ENCODE measurements around the gene IQCE. TPM values are rescaled to one million over a fixed set of nuclear protein-coding genes. Genes with fewer than 3 reads are reported as not detected.

The IQCE gene
- total RNA-seq, 6 donors from 2014 or later = 18.0 to 51.3 (median 23.9) TPM

DNA sequence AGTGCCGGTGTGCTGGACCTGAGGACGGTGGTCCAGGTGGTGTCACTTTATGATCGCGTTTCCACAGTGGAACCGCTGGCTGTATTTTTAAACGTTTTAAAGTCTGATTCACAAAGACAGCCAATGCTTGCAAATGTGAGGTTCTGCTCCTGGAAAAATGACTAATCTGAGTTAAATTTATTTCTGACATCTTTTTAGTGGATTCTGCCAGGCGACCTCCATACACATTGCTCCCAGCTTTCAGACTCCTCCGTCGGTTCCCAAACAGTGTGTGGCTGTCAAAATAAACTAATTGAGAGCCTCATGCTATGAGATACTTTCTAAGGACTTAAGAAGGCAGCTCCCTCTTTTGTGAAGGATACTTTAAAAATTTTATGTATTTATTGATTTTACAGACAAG lies 60.3 kb downstream of the IQCE start:
- Histone ChIP-seq H3K36me3 (no peaks in the 10 kb centered on the region), H3K4me1 (peaks cover 31 to 45% (median 32%) of the 10 kb centered on the region in 4 donors), H3K9me3 (no peaks in the 10 kb centered on the region), H3K27me3 (no peaks in the 10 kb centered on the region), H3K27ac (no peak overlapping the region), H3K4me3 (no peak overlapping the region)
- DNase-seq (no peak), ATAC-seq (ENCODE audit: low FRiP score in 2 of 2) (no peak)
- 79 to 85% methylated on average over 9 of the region's 9 CpGs for whole genome bisulfite sequencing, 2 donors
- TF ChIP-seq, protein P1, sequence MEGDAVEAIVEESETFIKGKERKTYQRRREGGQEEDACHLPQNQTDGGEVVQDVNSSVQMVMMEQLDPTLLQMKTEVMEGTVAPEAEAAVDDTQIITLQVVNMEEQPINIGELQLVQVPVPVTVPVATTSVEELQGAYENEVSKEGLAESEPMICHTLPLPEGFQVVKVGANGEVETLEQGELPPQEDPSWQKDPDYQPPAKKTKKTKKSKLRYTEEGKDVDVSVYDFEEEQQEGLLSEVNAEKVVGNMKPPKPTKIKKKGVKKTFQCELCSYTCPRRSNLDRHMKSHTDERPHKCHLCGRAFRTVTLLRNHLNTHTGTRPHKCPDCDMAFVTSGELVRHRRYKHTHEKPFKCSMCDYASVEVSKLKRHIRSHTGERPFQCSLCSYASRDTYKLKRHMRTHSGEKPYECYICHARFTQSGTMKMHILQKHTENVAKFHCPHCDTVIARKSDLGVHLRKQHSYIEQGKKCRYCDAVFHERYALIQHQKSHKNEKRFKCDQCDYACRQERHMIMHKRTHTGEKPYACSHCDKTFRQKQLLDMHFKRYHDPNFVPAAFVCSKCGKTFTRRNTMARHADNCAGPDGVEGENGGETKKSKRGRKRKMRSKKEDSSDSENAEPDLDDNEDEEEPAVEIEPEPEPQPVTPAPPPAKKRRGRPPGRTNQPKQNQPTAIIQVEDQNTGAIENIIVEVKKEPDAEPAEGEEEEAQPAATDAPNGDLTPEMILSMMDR (IDR thresholded peaks at IDR 0.05) = no peak
- TF ChIP-seq POLR2AphosphoS5 (IDR thresholded peaks at IDR 0.05) (no peak), EP300 (IDR thresholded peaks at IDR 0.05) (no peak)

DNA sequence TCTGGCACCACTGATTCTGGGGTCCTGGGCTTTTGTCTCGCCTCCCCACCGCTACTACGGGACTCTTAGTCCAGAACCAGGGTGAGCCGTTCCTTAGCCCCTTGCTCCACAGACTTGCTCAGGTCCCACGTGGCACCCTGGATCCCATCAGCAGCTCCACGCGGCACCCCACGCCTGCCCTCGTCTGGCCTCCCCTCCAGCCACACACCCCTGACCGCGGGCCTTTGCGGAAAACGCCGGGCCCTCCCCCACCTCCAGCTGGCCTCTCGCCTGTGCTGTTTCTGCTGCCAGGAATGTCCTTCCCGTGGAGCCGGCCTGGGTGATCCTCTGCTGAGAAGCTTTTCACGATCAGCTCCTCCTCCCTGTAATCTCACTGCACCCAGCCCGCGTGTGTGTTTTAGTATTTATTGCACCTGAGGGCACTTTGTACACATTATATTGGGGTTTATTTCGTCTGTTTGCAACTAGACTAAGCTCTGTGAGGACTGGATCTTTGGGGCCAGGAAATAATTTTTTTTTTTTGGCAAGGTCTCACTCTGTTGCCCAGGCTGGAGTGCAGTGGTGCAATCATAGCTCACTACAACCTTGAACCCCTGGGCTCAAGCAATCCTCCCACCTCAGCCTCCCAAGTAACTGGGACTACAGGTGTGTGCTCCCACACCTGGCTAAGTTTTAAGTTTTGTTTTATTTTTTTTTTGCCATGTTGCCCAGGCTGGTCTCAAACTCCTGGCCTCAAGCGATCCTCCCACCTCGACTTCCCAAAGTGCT lies 62.5 kb downstream of the IQCE start:
- H3K4me1 ChIP-seq = peaks cover 26 to 37% (median 30%) of the 10 kb centered on the region in 4 donors
- no peaks in the 10 kb centered on the region for H3K36me3 ChIP-seq
- peak in 1 of 2 donors; percentile 88 for DNase-seq
- no peak overlapping the region for H3K27ac ChIP-seq
- 32 to 38% methylated on average over 17 to 23 of the region's 23 CpGs for WGBS, 2 donors
- H3K4me3 ChIP-seq = no peak overlapping the region
- no peaks in the 10 kb centered on the region for H3K27me3 ChIP-seq
- peak; percentile 23 to 42 for ATAC-seq (ENCODE audit: low FRiP score in 2 of 2)
- TF ChIP-seq, protein P1 (IDR thresholded peaks at IDR 0.05) = no peak
- peak in 1 of 2 donors; percentile 14 for TF ChIP-seq POLR2AphosphoS5 (IDR thresholded peaks at IDR 0.05)
- no peaks in the 10 kb centered on the region for H3K9me3 ChIP-seq

- 46 to 52% methylated on average over 9 to 12 of the region's 12 CpGs for WGBS, 2 donors
Observed at GRCh38 chr7:2621948-2622640, 63.3 kb downstream of the IQCE start.

GRCh38 chr7:2622869-2623697 lies 64.3 kb downstream of the IQCE start:
- DNase-seq (peak; percentile 69 to 76), ATAC-seq (ENCODE audit: low FRiP score in 2 of 2) (peak; percentile 55 to 71)
- TF ChIP-seq EP300 (IDR thresholded peaks at IDR 0.05) = no peak
- peak; percentile 36 to 48 for TF ChIP-seq POLR2AphosphoS5 (IDR thresholded peaks at IDR 0.05)
- TF ChIP-seq POLR2A (IDR thresholded peaks at IDR 0.05) = no peak
- TF ChIP-seq, protein P1 (IDR thresholded peaks at IDR 0.05) = no peak
- no peak overlapping the region for H3K27ac ChIP-seq
- H3K27me3 ChIP-seq = no peaks in the 10 kb centered on the region
- H3K4me3 ChIP-seq = no peak overlapping the region
- H3K9me3 ChIP-seq = no peaks in the 10 kb centered on the region
- 10 to 52% methylated on average over 3 to 15 of the region's 19 CpGs for WGBS, 2 donors
- no peaks in the 10 kb centered on the region for H3K36me3 ChIP-seq
- peaks cover 26 to 42% (median 37%) of the 10 kb centered on the region in 4 donors for H3K4me1 ChIP-seq

More at GRCh38 chr7:2621948-2622640, 63.3 kb downstream of the IQCE start:
- no peak overlapping the region for H3K27ac ChIP-seq
- H3K9me3 ChIP-seq = no peaks in the 10 kb centered on the region
- H3K27me3 ChIP-seq = no peaks in the 10 kb centered on the region
- H3K36me3 ChIP-seq = no peaks in the 10 kb centered on the region
- TF ChIP-seq POLR2AphosphoS5 (IDR thresholded peaks at IDR 0.05) (no peak), EP300 (IDR thresholded peaks at IDR 0.05) (no peak), POLR2A (IDR thresholded peaks at IDR 0.05) (no peak)
- TF ChIP-seq, protein P1 (IDR thresholded peaks at IDR 0.05) = no peak
- no peak for DNase-seq
- no peak overlapping the region for H3K4me3 ChIP-seq
- H3K4me1 ChIP-seq = peaks cover 26 to 43% (median 35%) of the 10 kb centered on the region in 4 donors
- ATAC-seq (ENCODE audit: low FRiP score in 2 of 2) = no peak

All from upper lobe of left lung (tissue), 6 donors.